EL (cell line): Measurements from ENCODE around the gene TGFBI.

Source experiments
- DNase-seq: peaks from one replicate; pipeline ENCODE4 v3.0.0-alpha.2; 2016

TGFBI gene

DNA sequence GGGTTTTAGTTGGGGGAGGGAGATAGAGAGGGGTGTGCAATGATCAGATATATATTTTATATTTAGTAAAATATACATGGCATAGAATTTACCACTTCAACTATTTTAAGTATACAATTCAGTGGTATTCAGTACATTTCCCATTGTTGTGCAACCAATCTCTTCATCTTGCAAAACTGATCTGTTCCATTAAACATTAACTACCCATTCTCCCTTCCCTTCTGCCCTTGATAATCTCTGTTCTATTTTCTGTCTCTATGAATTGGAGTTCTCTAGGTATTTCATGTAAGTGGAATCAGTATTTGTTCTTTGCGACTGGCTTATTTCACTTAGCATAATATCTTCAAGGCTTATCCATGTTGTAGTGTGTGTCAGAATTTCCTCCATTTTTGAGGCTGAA lies 38.6 kb downstream of the TGFBI start:
- DNase-seq, result no peak

DNA sequence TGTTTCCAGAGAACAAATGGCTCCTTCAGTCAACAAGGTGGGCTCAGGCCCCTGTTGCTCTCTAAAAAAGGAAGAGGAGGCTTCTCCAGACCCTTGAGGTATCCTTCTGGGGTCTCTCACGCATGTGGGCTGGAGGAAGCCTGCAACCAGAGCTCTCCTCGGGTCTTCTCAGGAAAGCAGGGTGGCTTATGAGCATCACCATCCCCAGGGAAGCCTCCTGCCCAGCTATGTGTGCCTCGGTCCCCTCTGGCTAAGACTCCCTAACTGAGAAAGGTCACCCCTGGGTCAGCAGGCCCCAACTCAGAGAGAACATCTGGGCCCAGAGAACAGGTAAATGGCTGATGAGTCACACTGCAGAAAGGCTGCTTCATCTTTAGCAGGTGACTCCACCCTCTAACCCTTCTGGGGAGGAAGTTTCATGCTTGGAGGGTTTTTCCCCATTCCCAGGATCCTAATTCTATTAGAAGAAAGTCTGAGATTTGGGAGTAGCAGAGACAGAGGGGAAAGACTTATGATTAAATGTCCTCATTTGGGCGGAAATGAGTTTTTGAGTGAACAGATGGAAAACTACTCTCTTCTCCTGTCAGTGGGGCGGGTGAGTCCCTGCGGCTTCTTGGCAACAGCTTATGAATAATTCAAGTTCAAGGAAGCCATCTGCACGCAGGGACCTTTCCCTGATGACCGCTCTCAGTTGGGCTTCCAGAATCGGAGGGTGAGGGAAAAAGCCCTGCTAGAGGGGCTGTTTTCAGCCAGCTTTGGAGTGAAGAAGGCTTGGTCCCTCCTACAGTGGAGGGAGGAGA lies 41.9 kb downstream of the TGFBI start:
- DNase-seq, result no peak

DNA sequence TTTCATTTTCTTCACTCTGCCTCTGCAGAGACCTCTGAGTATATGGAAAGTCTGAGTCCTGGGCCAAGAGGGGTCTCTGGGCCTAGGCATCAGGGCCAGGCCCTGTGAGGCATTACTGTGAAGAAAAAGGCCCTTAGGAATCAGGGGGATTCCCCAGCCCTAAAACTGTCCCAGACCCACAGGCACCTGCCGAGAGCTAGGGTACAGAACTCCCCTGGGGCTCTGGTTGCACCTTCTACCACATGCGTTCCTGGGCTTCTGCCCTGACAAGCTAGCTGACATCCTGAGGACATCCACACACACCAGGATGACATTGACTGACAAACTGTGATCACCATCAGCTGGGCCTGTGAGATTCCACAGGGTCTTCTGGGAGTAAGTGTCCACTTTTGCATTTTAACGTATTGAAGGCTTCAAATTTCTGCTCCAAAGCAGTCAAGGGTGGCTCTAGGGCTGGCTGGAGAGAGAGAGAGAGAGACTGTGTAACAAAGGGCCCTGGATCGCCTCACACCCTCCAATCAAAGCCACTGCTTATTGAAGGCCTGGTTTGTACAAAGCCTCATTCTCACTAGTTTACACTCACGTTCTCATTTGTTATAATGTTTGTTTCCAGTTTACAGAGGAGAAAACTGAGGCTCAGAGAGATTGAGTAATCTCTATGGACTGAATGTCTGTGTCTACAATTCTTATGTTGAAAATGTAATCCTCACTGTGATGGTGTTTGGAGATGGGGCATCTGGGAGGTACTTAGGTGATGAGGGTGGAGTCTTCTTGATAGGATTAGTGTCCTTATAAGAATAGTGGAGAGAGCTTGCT lies 45.1 kb downstream of the TGFBI start:
- DNase-seq, result no peak

DNA sequence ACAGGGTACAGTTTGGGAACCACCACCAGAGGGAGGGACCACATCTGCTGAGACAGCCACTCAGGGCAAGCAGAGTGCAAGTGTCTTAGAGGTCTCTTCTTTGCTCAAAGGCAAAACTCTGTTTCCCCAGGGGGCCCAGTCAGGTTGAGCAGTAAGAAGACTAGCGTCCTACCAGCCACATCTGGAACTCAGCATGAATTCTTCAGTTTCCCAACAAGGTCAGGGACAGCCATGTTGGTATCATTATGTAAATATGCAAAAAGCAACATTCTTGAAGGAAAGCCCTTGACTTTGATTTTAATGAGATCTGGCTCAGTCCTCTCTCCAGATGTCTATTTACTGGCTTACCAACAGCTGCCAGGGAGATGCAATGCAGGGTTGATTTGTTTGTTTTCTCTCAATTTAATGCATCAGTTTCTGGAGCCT lies 46.7 kb downstream of the TGFBI start:
- DNase-seq, result no peak

DNA sequence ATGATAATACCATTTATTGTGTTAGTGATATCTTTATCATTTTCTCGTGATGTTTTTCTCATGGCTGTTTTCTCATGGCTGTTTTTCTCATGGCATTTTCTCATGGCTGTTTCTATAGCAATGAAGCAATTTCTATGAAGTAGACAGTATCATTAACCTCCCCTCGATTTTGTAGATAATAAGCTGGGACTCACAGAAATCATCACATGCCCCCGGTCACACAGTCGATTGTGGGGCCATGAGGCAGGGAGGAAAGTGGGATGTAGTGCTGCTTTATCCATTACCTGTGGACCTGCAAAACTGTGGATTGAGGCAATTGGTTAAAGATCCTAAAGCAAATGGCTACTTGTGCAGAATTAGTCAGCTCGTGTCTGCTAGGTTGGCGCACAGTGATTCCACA lies 47.3 kb downstream of the TGFBI start:
- DNase-seq, result no peak

DNA sequence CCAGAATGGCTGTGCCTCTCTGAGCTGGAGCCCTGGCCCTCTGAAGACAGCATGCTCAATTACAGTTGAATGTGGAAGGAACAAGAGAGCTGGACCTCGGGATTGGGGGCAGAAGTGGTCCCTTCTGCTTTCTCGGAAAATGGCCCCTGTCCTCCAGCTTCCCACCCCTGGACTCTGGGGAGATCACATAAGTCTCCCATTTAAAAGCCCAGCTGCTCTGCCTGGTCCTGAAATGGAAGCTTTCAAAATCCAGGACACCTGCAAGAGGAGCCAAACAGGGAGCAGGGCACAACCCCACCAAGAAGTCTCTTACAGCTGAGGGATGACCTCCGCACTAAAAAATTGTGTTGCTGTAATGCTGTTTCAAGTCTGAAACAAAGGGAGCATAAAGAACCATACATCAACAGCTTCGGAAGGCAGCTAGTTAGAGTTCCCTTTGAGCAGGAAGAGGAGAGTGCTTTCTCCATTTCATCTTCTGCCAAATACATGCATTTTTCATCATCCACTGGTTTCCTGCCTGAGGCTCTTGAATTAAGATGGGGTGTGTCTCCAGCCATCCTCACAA lies 48.2 kb downstream of the TGFBI start:
- no peak for DNase-seq

DNA sequence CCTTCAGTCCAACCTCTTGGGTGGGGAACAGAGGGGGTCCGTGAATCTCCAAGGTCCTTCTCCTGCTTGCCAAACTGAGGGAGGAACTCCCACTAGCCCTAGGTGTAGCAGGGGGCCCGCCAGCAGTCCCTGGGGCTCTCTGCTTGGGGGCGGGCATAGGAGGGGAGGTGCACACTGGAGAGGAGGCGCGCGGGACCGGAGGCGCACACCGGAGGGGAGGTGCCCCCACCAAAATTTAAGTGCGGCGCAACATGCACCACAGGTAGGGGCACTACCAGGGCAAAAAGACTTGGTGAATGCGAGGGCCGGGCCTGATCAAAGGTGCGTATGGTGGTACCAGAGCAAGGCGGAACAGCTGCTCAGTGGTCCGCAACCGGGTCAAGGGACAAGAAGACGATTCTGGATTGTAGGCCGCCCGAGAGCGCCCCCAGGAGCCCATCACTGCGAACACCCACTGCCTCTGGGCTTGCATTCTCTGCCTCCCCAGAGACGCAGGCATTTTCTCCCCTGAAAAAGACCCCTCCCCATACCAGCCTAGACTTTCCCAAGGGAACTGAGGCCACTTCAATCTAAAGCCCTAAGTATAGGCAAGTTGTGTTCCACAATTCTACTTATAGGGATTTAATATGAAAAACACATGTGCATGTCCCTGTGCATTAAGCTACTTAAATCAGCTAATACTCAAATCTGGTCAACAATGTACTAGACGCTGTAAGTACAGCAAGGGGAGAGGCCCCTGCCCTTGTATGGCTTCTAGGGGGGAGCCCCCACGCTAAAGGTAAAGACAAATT lies 50.6 kb downstream of the TGFBI start:
- DNase-seq, result no peak

DNA sequence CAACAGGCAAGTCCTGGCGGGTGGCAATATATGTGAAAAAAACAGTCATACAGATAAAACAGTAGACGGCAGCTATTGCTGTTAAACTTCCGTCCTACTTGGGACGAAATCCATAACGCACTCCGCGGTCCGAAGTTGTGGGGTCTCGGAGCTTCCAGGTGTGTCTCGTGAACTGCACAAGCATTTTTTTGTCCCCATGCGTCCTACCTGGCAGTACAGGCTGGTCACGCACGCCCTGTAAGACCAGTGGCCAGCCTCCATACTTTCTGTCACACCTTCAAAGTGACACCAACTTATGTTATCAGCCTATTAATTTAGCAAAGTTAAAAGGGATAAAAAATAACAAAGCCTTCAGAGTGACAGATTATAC lies 51.3 kb downstream of the TGFBI start:
- peak; percentile 9 for DNase-seq

DNA sequence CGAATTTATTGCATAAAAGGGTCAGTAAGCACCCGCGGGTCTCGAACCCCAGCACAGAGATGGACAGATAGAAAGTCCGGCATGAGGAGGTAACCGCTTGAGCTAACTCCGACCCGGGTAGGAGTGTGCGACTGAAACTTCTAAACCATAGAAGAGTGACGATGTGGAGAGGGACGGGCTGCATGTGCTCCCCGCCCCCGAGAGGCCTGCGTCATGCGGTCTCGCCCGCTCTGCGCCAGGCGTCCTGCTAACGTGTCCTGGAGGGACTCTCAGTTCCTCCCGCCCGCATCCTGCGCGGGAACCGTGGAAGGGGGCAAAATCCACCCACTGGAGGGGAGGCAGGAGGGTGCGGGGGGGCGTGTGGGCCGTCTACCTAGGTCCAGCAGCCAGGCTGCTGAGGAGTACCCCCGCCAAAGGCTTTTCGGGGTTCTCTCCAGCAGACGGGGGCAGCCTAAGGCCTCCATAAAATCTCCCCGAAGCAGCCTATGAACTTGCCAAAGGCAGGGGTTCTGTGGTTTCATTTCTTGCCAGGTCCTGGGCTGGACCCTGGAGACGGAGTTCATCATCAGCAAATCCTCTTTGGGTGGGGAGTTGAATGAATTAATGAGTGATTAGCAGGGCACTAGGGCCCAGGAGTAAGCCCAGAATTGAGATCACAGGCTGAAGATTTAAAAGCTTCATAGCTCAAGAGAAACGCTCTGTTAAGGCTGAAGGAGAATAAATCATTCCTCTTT lies 51.9 kb downstream of the TGFBI start:
- DNase-seq, result peak; percentile 91

DNA sequence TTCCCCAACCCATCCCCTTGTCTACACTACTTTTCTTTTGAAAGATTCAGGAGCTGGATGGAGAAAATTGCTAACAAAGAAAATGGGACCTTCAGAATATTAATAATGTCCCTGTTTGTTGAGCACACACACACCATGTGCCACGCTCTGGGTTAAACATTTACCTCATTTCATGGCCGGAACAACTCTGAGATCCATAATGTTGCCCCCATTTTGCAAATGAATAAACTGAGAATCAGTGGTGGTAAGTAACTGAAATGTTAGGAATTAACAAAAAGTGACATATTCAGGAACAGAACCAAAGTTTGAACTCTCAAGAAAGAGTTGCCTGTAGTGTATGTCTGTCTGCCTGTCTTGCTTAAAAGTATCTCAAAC lies 52.4 kb downstream of the TGFBI start:
- no peak for DNase-seq

DNA sequence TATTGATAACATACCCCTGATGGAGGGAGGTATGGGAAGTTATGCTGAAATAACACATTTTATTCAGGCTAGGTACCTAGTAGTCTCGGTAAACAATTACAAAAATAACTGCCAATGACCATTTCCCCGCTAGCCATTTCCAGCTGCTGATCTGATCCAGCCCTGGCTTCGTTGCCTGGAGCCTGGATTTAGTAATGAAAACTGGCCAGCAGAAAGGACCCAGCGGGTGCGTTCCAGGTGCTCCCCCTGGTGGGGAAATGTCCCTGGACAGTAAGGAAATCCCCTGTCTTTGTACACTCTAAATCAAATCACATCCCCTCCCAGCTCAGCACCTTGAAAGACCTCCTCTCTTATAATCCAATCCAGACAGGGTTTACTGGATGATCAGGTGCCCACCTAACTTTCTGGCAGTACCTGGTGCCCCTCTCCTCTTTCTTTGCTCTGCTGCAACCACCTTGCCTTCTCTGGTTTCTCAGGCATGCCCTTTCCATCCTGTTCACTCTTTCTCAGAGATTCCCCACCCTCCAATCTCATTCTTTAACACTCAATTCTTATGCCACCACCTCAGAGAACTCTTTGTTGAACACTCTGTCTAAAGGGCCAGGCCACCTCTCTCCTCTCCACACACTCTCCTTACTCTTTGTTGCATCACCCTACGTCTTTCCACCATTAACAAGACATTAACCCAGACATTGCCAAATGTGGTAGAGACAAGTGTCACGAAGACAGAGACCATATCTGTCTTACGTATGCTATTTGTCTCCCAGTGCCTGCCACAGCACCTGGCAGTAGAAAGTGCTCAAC lies 53.8 kb downstream of the TGFBI start:
- DNase-seq, result peak; percentile 63

DNA sequence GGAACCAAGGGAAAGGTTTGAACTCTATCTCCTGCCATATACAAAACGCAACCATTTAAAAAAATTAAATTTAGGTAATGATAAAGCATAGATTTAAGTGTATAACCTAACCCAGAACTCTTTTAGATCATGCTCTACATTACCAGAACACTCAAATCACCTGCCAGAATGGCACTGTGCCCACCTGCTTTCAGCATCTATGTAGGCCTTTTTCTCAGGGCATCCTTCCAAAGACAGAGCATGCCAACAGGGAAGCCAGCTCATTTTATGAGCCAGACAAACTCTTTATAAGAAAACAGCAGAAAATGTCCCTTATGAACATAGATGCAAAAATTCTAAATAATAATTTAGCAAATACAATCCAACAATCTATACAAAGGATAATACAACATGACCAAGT lies 55.9 kb downstream of the TGFBI start:
- no peak for DNase-seq

DNA sequence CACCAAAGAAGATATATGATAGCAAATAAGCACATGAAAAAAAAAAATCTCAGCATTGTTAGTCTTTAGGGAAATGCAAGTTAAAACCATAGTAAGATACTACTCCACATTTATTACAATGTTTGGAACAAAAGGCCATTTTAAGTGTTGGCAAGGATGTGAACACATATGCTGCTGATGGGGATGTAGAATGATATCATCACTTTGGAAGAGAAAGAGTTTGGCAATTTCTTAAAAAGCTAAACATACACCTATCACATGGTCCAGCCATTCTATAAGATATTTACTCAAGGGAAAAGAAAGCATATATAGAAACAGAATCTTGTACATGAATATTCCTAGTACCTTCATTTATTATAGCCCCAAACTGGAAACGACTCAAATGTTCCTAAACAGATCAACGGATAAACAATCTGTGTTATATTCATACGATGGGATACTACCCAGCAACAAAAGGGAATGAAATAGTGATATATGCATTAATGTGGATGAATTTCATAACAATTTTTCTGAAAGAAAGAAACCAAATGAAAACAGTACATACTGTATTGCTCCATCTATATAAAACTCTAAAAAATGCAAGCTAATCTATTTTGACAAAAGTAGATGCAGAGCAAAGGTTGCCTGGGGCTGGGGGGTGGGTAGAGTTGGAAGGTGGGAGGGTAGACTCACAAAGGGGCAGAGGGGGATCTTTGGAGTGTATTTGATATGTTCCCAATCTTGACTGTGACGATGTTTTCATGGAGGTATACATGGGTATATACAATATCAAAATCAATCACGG lies 58.2 kb downstream of the TGFBI start:
- no peak for DNase-seq

DNA sequence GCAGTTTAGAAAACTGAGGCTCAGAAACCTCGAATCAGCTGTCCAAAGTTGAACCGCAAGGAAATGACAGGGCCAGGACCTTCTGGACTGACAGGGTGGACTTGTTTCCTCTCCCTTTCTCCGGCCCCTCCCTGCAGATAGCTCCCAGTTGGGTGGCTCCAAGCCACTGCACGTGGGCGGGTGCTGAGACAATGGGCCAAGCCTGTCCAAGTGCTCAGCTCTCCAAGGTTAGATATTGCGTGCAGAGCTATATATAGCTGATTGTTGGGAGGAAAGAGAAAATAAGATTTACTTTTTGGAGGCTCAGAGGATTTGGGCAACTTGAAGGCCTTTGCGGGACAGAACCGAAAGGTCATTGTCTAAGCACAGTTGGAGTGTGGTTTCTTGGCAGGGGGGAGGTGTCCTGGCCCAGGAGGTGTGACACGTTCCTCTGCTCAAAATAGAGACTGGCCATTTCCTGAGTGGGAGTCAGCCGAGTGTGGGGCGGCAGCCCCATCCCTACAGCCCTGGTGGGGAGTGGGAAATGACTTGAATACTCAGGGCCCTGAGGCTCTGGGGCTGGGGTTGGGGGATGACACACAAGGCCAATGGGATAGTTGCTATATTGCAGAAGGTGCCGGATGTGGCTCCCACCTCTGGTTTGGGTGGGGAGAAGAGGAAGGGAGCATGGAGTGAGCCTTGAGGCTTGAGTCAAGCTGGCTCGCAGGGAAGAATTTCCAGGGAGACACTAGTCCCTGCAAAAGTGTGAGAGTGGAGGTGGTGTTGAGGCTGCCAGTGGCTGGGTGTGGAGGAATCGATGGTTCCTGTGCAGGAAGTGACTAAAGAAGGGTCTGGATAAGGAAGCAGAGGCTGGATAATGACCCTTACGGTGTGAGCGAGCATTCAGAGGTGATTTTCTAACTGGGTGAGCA lies 59.4 kb downstream of the TGFBI start:
- no peak for DNase-seq

DNA sequence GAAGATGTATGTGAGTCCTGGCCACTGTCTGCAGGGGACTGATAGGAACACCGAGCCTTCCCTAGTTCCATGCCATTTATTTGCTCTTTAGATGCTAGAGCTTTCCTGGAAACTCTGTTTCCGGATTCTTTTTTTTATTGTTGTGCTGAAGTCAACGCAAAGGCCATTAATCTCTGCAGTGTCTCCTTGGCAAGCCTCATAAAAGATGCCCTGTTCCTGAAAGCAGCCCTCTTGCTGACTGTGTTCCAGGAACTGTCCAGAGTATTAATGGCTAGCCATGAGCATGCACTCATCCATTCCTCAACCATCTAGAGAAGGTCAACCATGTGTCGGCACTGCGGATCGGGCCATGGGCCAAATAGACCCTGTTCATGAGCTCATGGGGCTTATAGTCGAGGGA lies 61.0 kb downstream of the TGFBI start:
- no peak for DNase-seq

DNA sequence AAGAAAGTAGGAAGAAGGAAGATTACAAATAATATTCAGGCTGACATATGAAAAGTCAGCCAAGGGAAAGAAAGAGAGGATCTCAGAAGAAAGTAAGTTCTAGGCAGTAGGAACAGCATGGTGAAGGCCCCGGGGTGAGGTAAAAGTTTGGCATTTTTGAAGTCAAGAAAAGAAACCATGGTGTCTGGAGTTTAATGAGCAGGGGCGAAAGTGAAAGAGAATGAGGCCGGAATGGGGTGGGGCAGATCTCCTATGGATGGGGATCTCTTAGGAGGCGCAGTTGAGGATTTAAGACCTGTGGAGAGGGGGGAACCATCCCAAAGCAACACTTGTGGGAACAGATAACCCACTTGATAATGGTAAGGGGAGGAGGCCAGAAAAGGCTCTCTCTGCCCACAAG lies 61.5 kb downstream of the TGFBI start:
- DNase-seq, result no peak

DNA sequence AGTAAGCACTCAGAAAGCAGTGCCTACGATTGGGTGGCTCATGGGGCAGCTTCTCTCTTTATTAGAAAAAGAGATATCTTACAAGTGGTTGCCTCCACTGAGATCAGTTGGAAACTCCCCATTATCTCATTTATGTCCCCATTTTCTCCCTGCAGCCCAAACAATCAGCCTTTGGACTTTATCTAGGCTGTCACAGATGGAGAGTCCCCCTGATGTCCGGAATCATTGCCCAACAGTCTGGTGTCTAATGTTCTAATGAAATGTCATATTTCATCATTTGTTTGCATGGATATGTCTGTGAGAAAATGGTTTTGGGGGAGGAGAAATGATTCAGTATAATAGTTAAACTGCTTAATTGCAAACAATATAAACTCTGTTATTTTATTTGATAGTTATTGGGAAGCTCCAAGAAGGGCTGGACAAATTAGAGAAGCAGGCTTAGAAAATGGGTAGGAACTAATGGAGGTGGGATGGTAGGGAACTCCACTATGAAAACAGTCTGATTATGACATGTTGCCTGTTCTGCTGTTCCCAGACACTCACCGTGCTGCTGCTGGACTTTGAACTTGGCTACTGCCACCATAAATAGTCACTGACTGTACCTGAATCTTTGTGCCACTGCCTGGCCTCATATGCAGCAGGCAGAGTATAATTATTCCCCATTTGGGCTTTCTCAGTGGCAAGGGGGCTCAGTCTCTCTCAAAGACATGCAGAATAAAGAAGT lies 65.6 kb downstream of the TGFBI start:
- no peak for DNase-seq

DNA sequence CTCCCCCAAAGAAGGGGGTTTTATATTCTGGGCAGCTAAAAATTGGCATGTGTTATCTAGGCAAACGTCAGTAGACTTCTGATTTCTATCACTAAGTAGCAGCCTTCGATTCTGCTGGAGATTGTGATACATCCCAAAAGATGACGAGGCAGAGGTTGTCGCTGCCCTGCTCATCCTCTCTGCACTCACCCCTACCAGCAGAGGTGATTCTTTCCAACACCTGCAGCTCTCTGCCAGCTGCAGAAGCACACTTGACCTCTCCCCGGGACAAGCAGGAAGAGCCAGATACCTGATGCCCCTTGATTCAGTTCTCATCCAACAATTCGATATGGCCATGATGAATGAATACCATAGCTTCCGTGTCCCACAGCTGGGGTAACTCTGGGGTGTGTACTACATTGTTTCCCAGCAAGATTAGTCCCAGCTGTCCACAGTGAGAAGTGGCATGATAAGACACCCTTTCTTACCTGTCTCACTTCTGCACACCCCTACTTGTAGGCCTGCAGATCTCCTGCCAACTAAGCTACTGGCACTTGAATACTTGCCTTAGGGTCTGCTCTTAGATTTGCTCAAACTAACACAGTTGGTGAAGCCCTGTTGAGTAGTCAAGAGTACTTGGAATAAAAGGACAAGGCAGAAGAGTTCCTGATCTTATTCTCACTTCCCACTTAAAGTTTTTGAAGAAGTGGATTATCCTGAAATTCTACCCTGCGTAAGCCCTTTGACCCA lies 66.3 kb downstream of the TGFBI start:
- no peak for DNase-seq
